ENCODE measurements around the gene HOXD9. TPM values are rescaled to one million over a fixed set of nuclear protein-coding genes. Genes with fewer than 3 reads are reported as not detected.

Gene HOXD9
- total RNA-seq, 1 experiment from 2014 or later, result not detected

GRCh38 chr2:176128982-176129796 lies 6.7 kb downstream of the HOXD9 start, which contains the start of gene HOXD8:
HOXD8 (plus strand) TSS chr2:176129705; CDS start chr2:176130367, 662 bp downstream.
- intact Hi-C loops (cut with micrococcal nuclease; ENCODE audit: unreplicated experiment), result loop anchor here (5.0 kb wide), 1 partner anchor 1203 kb away; no protein-coding TSS in a partner anchor
- CTCF ChIA-PET, result interaction anchor here (0.9 to 2.9 kb wide), 3 partner anchors 425 to 523 kb away, joined by 3 to 14 read pairs (median 3); no protein-coding TSS in a partner anchor

GRCh38 chr2:176129813-176130146 lies 7.3 kb downstream of the HOXD9 start:
- Histone ChIP-seq H3K27ac (no peak overlapping the region), H3K4me3 (no peak overlapping the region), H3K4me1 (replicated peaks; ENCODE audit: insufficient read depth) (no peaks in the 10 kb centered on the region), H3K79me2 (ENCODE audit: low read depth) (no peaks in the 10 kb centered on the region), H3K36me3 (ENCODE audit: low read depth) (no peaks in the 10 kb centered on the region), H4K20me1 (ENCODE audit: insufficient read depth) (no peaks in the 10 kb centered on the region), H3F3A (ENCODE audit: insufficient read depth, low read depth) (no peaks in the 10 kb centered on the region), H3K9me3 (ENCODE audit: insufficient read depth, low read depth) (no peaks in the 10 kb centered on the region), H3K4me2 (peak overlapping the region; percentile 12; the same call in 1 of the 2 replicates), H3K9me2 (ENCODE audit: insufficient read depth) (no peaks in the 10 kb centered on the region), H2AFZ (no peak overlapping the region), H3K27me3 (ENCODE audit: insufficient read depth, low read depth) (peaks cover 49% of the 10 kb centered on the region)
- intact Hi-C loops (cut with micrococcal nuclease; ENCODE audit: unreplicated experiment), result loop anchor here (5.0 kb wide), 1 partner anchor 1203 kb away; no protein-coding TSS in a partner anchor
- TF ChIP-seq, protein P1, sequence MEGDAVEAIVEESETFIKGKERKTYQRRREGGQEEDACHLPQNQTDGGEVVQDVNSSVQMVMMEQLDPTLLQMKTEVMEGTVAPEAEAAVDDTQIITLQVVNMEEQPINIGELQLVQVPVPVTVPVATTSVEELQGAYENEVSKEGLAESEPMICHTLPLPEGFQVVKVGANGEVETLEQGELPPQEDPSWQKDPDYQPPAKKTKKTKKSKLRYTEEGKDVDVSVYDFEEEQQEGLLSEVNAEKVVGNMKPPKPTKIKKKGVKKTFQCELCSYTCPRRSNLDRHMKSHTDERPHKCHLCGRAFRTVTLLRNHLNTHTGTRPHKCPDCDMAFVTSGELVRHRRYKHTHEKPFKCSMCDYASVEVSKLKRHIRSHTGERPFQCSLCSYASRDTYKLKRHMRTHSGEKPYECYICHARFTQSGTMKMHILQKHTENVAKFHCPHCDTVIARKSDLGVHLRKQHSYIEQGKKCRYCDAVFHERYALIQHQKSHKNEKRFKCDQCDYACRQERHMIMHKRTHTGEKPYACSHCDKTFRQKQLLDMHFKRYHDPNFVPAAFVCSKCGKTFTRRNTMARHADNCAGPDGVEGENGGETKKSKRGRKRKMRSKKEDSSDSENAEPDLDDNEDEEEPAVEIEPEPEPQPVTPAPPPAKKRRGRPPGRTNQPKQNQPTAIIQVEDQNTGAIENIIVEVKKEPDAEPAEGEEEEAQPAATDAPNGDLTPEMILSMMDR (conservative IDR thresholded peaks at IDR 0.05), result no peak
- TF ChIP-seq EZH2 (IDR thresholded peaks at IDR 0.05; ENCODE audit: low read depth), result no peak
- DNase-seq, result peak in 1 of 2 experiments; percentile 34
- ChIA-PET POLR2A (ENCODE audit: unreplicated experiment) (no interaction called here), CTCF (interaction anchor here (1.0 kb wide), 1 partner anchor 424 kb away, joined by 3 read pairs; no protein-coding TSS in a partner anchor)
- no TSS peak for BruUV-seq (replicated peaks)

More at GRCh38 chr2:176128982-176129796, 6.7 kb downstream of the HOXD9 start, which contains the start of gene HOXD8:
- Histone ChIP-seq H3K9me2 (ENCODE audit: insufficient read depth) (no peaks in the 10 kb centered on the region), H3K27ac (no peak within 1 kb of the TSS), H4K20me1 (ENCODE audit: insufficient read depth) (no peaks in the 10 kb centered on the region), H3K9me3 (ENCODE audit: insufficient read depth, low read depth) (no peaks in the 10 kb centered on the region), H2AFZ (no peak within 1 kb of the TSS; the same call in 1 of the 2 replicates), H3K79me2 (ENCODE audit: low read depth) (no peaks in the 10 kb centered on the region), H3K4me2 (peak within 1 kb of the TSS; percentile 63), H3K36me3 (ENCODE audit: low read depth) (no peaks in the 10 kb centered on the region), H3K4me1 (replicated peaks; ENCODE audit: insufficient read depth) (no peaks in the 10 kb centered on the region), H3K27me3 (ENCODE audit: insufficient read depth, low read depth) (peaks cover 51% of the 10 kb centered on the region), H3F3A (ENCODE audit: insufficient read depth, low read depth) (no peaks in the 10 kb centered on the region), H3K4me3 (peak within 1 kb of the TSS; percentile 32; the same call in 1 of the 2 replicates)
- BruUV-seq (replicated peaks), result no TSS peak
- POLR2A ChIA-PET (ENCODE audit: unreplicated experiment), result interaction anchor here (0.6 kb wide), 1 partner anchor 508 kb away, joined by 3 read pairs; no protein-coding TSS in a partner anchor
- TF ChIP-seq, protein P1 (conservative IDR thresholded peaks at IDR 0.05), result no peak
- no peak for TF ChIP-seq EZH2 (IDR thresholded peaks at IDR 0.05; ENCODE audit: low read depth)
- peak in 1 of 2 experiments; percentile 39 for DNase-seq

GRCh38 chr2:176130147-176130956 lies 7.8 kb downstream of the HOXD9 start:
- no peaks in the 10 kb centered on the region for H3K79me2 ChIP-seq (ENCODE audit: low read depth)
- no peak overlapping the region for H3K27ac ChIP-seq
- H3K36me3 ChIP-seq (ENCODE audit: low read depth), result no peaks in the 10 kb centered on the region
- DNase-seq, result peak in 1 of 2 experiments; percentile 36
- no TSS peak for BruUV-seq (replicated peaks)
- no peaks in the 10 kb centered on the region for H3F3A ChIP-seq (ENCODE audit: insufficient read depth, low read depth)
- H4K20me1 ChIP-seq (ENCODE audit: insufficient read depth), result no peaks in the 10 kb centered on the region
- peaks cover 43% of the 10 kb centered on the region for H3K27me3 ChIP-seq (ENCODE audit: insufficient read depth, low read depth)
- no peaks in the 10 kb centered on the region for H3K9me2 ChIP-seq (ENCODE audit: insufficient read depth)
- no peaks in the 10 kb centered on the region for H3K9me3 ChIP-seq (ENCODE audit: insufficient read depth, low read depth)
- peak overlapping the region; percentile 63 for H3K4me2 ChIP-seq
- intact Hi-C loops (cut with micrococcal nuclease; ENCODE audit: unreplicated experiment), result no loop called here
- H3K4me1 ChIP-seq (replicated peaks; ENCODE audit: insufficient read depth), result no peaks in the 10 kb centered on the region
- H3K4me3 ChIP-seq, result peak overlapping the region; percentile 32; the same call in 1 of the 2 replicates
- ChIA-PET CTCF (interaction anchor here (0.6 to 1.6 kb wide), 3 partner anchors 424 to 521 kb away, joined by 3 to 5 read pairs (median 3); no protein-coding TSS in a partner anchor), POLR2A (ENCODE audit: unreplicated experiment) (interaction anchor here (0.5 to 0.6 kb wide), 2 partner anchors 486 to 963 kb away, joined by 6 to 8 read pairs; no protein-coding TSS in a partner anchor)
- no peak overlapping the region; the same call in 1 of the 2 replicates for H2AFZ ChIP-seq
- TF ChIP-seq, protein P1 (conservative IDR thresholded peaks at IDR 0.05), result no peak
- peak; percentile 97 for TF ChIP-seq EZH2 (IDR thresholded peaks at IDR 0.05; ENCODE audit: low read depth)

All from PC-9 (cell line).